Measurements from ENCODE around the gene TMC5. TPM values are rescaled to one million over a fixed set of nuclear protein-coding genes. Genes with fewer than 3 reads are reported as not detected.
"Not testable (repeated sequence)": the region's sequence is repeated elsewhere in the genome, so short reads cannot be mapped to it uniquely, and the experiment has no call there.

The TMC5 gene
- total and polyA plus RNA-seq, 2 of the 4 experiments (the other 2 are of a cell fraction) = not detected

DNA sequence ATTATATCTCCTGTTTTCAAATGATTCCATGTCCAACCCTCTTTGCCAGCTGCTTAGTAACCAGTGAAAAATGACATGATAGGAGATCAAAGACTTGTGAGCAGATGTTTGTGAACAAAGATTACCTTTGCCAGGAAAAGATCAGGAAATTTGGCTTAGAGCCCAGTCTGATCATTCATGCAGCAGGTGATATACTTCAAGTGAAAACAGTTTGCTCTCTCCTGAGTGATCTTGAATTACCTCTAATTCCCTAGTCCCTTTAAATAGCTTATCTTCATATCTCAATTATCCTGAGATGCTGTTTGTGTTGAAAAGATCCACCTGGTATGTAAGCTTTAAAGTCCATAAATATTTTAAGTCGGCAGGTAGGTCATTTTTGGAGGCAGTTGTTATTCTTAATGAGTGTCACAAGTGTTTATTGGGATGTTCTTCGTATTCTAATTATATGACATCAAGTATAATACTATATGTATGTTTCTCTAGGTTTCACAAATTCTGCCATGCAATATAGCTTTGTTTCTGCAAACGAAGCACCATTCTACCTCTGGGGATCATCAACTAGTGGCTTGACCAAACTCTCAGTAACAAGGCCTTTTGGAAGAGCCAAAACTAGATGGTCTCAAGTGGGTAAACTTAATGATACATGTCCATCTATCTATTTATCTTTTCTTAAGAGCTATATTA lies 124.6 kb downstream of the TMC5 start:
- Histone ChIP-seq H3K56ac (ENCODE audit: extremely low read depth, insufficient read depth, low read length) (no peak overlapping the region), H4K20me1 (ENCODE audit: insufficient read depth, low read length) (no peaks in the 10 kb centered on the region), H2BK20ac (ENCODE audit: low read depth, low read length) (no peak overlapping the region), H2AK9ac (replicated peaks; ENCODE audit: low read depth, low read length, poor library complexity) (no peak overlapping the region), H3K9me3 (ENCODE audit: control insufficient read depth, insufficient read depth, low read length) (no peaks in the 10 kb centered on the region), H3K4me2 (ENCODE audit: low read depth, low read length) (no peak overlapping the region), H3K14ac (replicated peaks; ENCODE audit: low read depth, low read length) (no peak overlapping the region), H3K27ac (ENCODE audit: insufficient read depth, low read length) (no peak overlapping the region), H2BK15ac (ENCODE audit: low read depth, low read length) (no peak overlapping the region), H2BK120ac (ENCODE audit: low read depth, low read length) (no peak overlapping the region), H3K23ac (ENCODE audit: low read depth, low read length) (no peak overlapping the region), H3K4me1 (ENCODE audit: control insufficient read depth, insufficient read depth, low read length) (no peaks in the 10 kb centered on the region), H3K9me1 (ENCODE audit: insufficient read depth, low read length) (no peaks in the 10 kb centered on the region), H4K91ac (ENCODE audit: insufficient read depth, low read depth, low read length) (no peak overlapping the region), H4K8ac (ENCODE audit: low read depth in 2 of 2, low read length in 2 of 2) (no peak overlapping the region), H3K9ac (ENCODE audit: low read depth, low read length) (no peak overlapping the region), H3K4ac (ENCODE audit: low read depth, low read length) (no peak overlapping the region), H3K79me1 (ENCODE audit: low read depth in 1 of 2, low read length in 2 of 2) (no peaks in the 10 kb centered on the region; a peak in 1 of 4 replicates), H2AK5ac (ENCODE audit: low read depth, low read length) (no peak overlapping the region), H4K5ac (ENCODE audit: low read depth, low read length) (no peak overlapping the region), H3K18ac (ENCODE audit: low read depth, low read length) (no peak overlapping the region), H3K4me3 (ENCODE audit: insufficient read depth, low read depth, low read length) (no peak overlapping the region), H3K36me3 (ENCODE audit: control insufficient read depth, insufficient read depth, low read length) (peaks cover 9% of the 10 kb centered on the region), H2AFZ (replicated peaks; ENCODE audit: low read length, poor library complexity) (no peak overlapping the region), H3K27me3 (ENCODE audit: control insufficient read depth, insufficient read depth, low read length) (no peaks in the 10 kb centered on the region), H2BK5ac (ENCODE audit: low read depth, low read length, poor library complexity, severe bottlenecking) (no peak overlapping the region)
- DNase-seq = no peak
- no TSS peak for BruUV-seq (replicated peaks)
- intact Hi-C loops (cut with micrococcal nuclease) (no loop called here), dilution Hi-C loops (cut with HindIII; ENCODE audit: low sequenced_read_pairs, unreplicated experiment) (no loop called here), in situ Hi-C loops (cut with MboI; ENCODE audit: low sequenced_read_pairs) (no loop called here)
- no peak for TF ChIP-seq POLR2A (IDR thresholded peaks at IDR 0.05; ENCODE audit: low read depth, low read length)
- no peak for TF ChIP-seq NFE2L2 (IDR thresholded peaks at IDR 0.05; ENCODE audit: low read depth, low read length)
- TF ChIP-seq SMC3 (IDR thresholded peaks at IDR 0.05; ENCODE audit: low read depth, low read length) = no peak
- TF ChIP-seq, protein P1, sequence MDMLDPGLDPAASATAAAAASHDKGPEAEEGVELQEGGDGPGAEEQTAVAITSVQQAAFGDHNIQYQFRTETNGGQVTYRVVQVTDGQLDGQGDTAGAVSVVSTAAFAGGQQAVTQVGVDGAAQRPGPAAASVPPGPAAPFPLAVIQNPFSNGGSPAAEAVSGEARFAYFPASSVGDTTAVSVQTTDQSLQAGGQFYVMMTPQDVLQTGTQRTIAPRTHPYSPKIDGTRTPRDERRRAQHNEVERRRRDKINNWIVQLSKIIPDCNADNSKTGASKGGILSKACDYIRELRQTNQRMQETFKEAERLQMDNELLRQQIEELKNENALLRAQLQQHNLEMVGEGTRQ (IDR thresholded peaks at IDR 0.05; ENCODE audit: low read depth, low read length) = no peak
- no peak for TF ChIP-seq CEBPB (IDR thresholded peaks at IDR 0.05; ENCODE audit: low read depth, low read length)
- no peak for TF ChIP-seq MXI1 (IDR thresholded peaks at IDR 0.05; ENCODE audit: borderline replicate concordance, low read depth, low read length)
- TF ChIP-seq FOS (IDR thresholded peaks at IDR 0.05; ENCODE audit: low read depth, low read length) = no peak
- ChIA-PET POLR2A (ENCODE audit: unreplicated experiment) (no interaction called here), CTCF (interaction anchor here (0.8 kb wide), 1 partner anchor 13 kb away, joined by 4 read pairs; the partner anchor contains the start of gene VPS35L)
- no CpG with 5 or more reads among the region's 3 CpGs for WGBS, 2 experiments (ENCODE audit: extremely low coverage in 2 of 2, insufficient read length in 1 of 2)
- no peak for ATAC-seq (ENCODE audit: low read depth)

DNA sequence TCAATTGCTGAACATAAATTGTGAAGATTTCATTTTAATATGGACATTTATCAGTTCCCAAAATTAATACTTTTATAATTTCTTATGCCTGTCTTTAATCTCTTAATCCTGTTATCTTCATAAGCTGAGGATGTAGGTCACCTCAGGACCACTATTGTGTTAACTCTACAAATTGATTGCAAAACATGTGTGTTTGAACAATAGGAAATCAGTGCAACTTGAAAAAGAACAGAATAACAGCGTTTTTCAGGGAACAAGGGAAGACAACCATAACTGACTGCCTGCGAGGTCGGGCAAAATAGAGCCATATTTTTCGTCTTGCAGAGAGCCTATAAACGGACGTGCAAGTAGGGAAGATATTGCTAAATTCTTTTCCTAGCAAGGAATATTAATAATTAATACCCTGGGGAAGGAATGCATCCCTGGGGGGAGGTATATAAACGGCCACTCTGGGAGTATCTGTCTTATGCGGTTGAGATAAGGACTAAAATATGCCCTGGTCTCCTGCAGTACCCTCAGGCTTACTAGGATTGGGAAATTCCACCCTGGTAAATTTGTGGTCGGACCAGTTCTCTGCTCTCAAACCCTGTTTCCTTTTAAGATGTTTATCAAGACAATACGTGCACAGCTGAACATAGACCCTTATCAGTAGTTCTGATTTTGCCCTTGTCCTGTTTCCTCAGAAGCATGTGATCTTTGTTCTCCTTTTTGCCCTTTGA lies 125.8 kb downstream of the TMC5 start:
- BruUV-seq (replicated peaks) = not testable (repeated sequence)

More for the DNA sequence above, 125.8 kb downstream of the TMC5 start:
- H3K9ac ChIP-seq (ENCODE audit: low read depth, low read length); H3K27ac ChIP-seq (ENCODE audit: insufficient read depth, low read length); DNase-seq; H2AK5ac ChIP-seq (ENCODE audit: low read depth, low read length); dilution Hi-C loops (cut with HindIII; ENCODE audit: low sequenced_read_pairs, unreplicated experiment); ATAC-seq (ENCODE audit: low read depth); H2BK5ac ChIP-seq (ENCODE audit: low read depth, low read length, poor library complexity, severe bottlenecking); H3K18ac ChIP-seq (ENCODE audit: low read depth, low read length); H2BK20ac ChIP-seq (ENCODE audit: low read depth, low read length); H2AFZ ChIP-seq (replicated peaks; ENCODE audit: low read length, poor library complexity); H2BK120ac ChIP-seq (ENCODE audit: low read depth, low read length); POLR2A ChIA-PET (ENCODE audit: unreplicated experiment); H3K9me1 ChIP-seq (ENCODE audit: insufficient read depth, low read length); H4K8ac ChIP-seq (ENCODE audit: low read depth in 2 of 2, low read length in 2 of 2); H2BK15ac ChIP-seq (ENCODE audit: low read depth, low read length); H3K14ac ChIP-seq (replicated peaks; ENCODE audit: low read depth, low read length); H3K79me1 ChIP-seq (ENCODE audit: low read depth in 1 of 2, low read length in 2 of 2); intact Hi-C loops (cut with micrococcal nuclease); H3K56ac ChIP-seq (ENCODE audit: extremely low read depth, insufficient read depth, low read length); H3K9me3 ChIP-seq (ENCODE audit: control insufficient read depth, insufficient read depth, low read length); H4K91ac ChIP-seq (ENCODE audit: insufficient read depth, low read depth, low read length); H2AK9ac ChIP-seq (replicated peaks; ENCODE audit: low read depth, low read length, poor library complexity); H3K4me3 ChIP-seq (ENCODE audit: insufficient read depth, low read depth, low read length); H3K4me1 ChIP-seq (ENCODE audit: control insufficient read depth, insufficient read depth, low read length); H3K4me2 ChIP-seq (ENCODE audit: low read depth, low read length); H3K23ac ChIP-seq (ENCODE audit: low read depth, low read length); H4K5ac ChIP-seq (ENCODE audit: low read depth, low read length); H3K36me3 ChIP-seq (ENCODE audit: control insufficient read depth, insufficient read depth, low read length); H3K27me3 ChIP-seq (ENCODE audit: control insufficient read depth, insufficient read depth, low read length); in situ Hi-C loops (cut with MboI; ENCODE audit: low sequenced_read_pairs); H4K20me1 ChIP-seq (ENCODE audit: insufficient read depth, low read length); H3K4ac ChIP-seq (ENCODE audit: low read depth, low read length); CTCF ChIA-PET: not testable (repeated sequence)
- 100% methylated on average over 1 of the region's 10 CpGs; no CpG with 5 or more reads in 1 of the 2 experiments for whole genome bisulfite sequencing, 2 experiments (ENCODE audit: extremely low coverage in 2 of 2, insufficient read length in 1 of 2)

Data from IMR-90 (cell line).